Measurements from ENCODE around the gene ZDHHC14. TPM values are rescaled to one million over a fixed set of nuclear protein-coding genes. Genes with fewer than 3 reads are reported as not detected.
A peak's percentile ranks its signal among the peaks of the same experiment; 100 is the strongest.

Gene ZDHHC14
- total and polyA plus RNA-seq, 7 donors: 2.5 to 14.6 (median 4.3) TPM

DNA sequence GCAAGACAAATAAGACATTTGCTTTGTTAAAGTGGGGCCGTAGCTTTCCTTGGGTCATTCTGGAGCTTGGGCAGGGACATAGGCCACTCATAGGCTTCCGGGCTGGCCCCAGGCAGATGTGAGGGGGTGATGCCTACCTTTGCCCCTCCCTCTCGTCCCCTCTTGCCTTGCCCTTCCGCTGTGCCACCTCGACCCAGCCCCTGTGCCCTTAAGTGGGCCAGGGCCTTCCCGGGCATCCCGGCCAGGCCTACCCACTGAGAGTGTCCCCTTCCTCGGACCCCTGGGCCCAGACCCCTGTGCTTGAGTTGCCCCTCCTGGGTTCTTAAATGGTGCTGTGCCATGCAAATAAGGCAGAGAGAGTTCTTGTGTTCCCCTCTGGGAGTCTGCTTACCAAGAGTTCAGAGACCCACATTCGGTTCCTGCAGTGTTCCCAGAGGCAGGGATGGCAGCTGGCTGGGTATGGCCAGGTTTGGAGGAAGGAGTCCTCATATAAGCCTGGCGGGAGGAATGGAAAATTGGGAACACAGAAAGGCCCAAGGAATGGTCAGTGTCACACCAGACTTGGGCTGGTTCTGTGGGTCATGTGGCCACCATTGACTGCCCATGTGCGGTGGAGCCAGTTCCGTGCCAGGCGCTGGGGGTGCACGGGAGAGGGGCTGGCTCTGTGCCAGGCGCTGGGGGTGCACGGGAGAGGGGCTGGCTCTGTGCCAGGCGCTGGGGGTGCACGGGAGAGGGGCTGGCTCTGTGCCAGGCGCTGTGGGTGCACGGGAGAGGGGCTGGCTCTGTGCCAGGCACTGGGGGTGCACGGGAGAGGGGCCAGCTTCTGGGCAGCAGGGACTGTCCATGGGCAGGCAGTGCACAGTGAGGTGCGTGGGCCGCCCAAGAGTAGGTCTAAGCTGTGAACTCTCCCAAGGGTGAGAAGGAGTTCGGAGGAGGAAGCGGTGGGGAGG lies 268.6 kb downstream of the ZDHHC14 start:
- Histone ChIP-seq H3K27ac (no peak overlapping the region), H3K27me3 (ENCODE audit: insufficient read depth in 3 of 3, low read length in 2 of 3) (no peaks in the 10 kb centered on the region), H3K4me3 (no peak overlapping the region), H3K9me3 (no peaks in the 10 kb centered on the region), H3K36me3 (ENCODE audit: insufficient read depth in 1 of 2, low read depth in 1 of 2) (peaks cover 0 to 10% of the 10 kb centered on the region in 2 donors), H3K4me1 (peaks cover 5% of the 10 kb centered on the region)
- 40 to 52% (median 43%) methylated on average over 23 to 25 of the region's 25 CpGs for WGBS, 3 donors
- ATAC-seq: peak; percentile 31 to 50 (median 46)
- TF ChIP-seq, protein P1, sequence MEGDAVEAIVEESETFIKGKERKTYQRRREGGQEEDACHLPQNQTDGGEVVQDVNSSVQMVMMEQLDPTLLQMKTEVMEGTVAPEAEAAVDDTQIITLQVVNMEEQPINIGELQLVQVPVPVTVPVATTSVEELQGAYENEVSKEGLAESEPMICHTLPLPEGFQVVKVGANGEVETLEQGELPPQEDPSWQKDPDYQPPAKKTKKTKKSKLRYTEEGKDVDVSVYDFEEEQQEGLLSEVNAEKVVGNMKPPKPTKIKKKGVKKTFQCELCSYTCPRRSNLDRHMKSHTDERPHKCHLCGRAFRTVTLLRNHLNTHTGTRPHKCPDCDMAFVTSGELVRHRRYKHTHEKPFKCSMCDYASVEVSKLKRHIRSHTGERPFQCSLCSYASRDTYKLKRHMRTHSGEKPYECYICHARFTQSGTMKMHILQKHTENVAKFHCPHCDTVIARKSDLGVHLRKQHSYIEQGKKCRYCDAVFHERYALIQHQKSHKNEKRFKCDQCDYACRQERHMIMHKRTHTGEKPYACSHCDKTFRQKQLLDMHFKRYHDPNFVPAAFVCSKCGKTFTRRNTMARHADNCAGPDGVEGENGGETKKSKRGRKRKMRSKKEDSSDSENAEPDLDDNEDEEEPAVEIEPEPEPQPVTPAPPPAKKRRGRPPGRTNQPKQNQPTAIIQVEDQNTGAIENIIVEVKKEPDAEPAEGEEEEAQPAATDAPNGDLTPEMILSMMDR (IDR thresholded peaks at IDR 0.05): no peak
- intact Hi-C loops (cut with DNase I): no loop called here
- DNase-seq: no peak

DNA sequence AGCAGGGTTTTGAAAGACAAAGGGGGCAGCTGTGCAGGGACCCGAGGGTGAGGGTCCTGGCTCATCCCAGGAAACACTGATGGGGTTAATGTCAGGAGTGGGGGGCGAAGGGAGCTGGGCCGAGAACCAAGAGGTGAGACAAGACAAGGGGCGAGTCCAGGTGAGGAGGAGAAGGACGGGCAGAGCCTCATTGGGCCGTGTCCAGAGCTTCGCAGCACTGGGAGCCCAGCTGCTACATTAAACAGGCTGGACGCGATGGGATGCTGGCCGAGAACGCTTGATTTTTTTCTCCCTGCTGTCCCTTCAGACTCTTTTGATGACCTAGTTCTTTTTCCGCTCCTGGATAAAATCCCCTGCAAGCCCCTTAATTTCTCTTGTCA lies 269.3 kb downstream of the ZDHHC14 start:
- Histone ChIP-seq H3K36me3 (ENCODE audit: insufficient read depth in 1 of 2, low read depth in 1 of 2) (peaks cover 0 to 10% of the 10 kb centered on the region in 2 donors), H3K9me3 (no peaks in the 10 kb centered on the region), H3K27ac (no peak overlapping the region), H3K4me3 (no peak overlapping the region), H3K4me1 (peaks cover 5% of the 10 kb centered on the region), H3K27me3 (ENCODE audit: insufficient read depth in 3 of 3, low read length in 2 of 3) (no peaks in the 10 kb centered on the region)
- intact Hi-C loops (cut with DNase I): no loop called here
- peak; percentile 37 to 67 for DNase-seq
- ATAC-seq: peak; percentile 28 to 60 (median 37)
- TF ChIP-seq, protein P1 (IDR thresholded peaks at IDR 0.05): no peak
- 16 to 24% (median 18%) methylated on average over 12 of the region's 12 CpGs for WGBS, 3 donors

DNA sequence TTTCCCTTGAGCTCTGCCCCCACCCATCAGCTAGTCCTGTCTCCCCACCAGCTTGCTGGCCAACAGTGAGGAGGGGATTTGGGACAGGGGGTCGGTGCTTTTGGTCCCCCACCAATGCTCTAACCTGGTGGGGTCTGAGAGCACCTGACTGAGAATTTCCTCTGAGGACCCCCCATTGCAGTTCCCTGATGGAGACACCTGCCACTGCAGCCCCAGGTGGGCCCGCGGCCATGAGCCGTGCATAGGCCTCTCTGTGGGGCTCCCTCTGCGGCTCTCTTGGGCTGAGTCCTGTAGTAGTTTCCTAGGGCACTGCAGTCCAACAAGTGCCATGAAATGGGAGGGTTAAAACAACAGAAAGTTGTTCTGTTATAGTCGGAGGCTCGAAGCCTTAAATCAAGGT lies 269.8 kb downstream of the ZDHHC14 start:
- H3K9me3 ChIP-seq: no peaks in the 10 kb centered on the region
- ATAC-seq: no peak
- no peak for DNase-seq
- H3K36me3 ChIP-seq (ENCODE audit: insufficient read depth in 1 of 2, low read depth in 1 of 2): peaks cover 0 to 10% of the 10 kb centered on the region in 2 donors
- H3K27me3 ChIP-seq (ENCODE audit: insufficient read depth in 3 of 3, low read length in 2 of 3): no peaks in the 10 kb centered on the region
- 83 to 93% (median 84%) methylated on average over 7 of the region's 7 CpGs for WGBS, 3 donors
- intact Hi-C loops (cut with DNase I): no loop called here
- peaks cover 5% of the 10 kb centered on the region for H3K4me1 ChIP-seq
- H3K4me3 ChIP-seq: no peak overlapping the region
- H3K27ac ChIP-seq: no peak overlapping the region
- TF ChIP-seq, protein P1 (IDR thresholded peaks at IDR 0.05): no peak

DNA sequence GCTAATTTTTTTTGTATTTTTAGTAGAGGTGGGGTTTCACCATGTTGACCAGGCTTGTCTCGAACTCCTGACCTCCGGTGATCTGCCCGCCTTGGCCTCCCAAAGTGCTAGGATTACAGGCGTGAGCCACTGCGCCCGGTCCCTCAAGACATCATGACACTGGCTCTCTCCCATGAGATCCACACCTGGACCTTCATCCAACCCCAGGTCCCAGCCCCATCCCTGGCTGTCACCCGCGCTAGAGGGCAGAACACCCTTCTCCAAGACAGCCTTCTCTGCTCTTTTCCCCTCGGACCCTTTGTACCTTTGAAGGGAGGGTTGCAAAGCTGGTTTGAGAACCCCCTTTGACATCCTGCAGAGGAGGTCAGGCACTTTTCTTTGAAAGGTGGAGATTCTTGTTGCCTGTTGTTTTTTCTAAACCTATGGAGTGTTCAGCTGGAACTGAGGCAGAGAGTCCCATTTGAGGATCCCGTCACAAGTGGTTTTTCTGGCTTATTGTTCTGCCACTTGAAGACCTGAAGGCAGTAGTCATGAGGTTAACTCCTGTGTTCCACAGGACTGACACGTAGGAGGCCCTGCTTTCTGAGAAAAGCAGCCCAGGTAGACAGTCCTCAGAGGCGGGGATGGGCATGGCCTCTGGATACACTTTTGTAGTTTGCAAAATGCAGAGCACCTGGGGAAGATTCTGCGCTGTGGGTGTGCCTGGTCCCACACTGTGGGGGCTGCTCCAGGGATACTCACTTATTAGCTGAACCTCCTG lies 270.9 kb downstream of the ZDHHC14 start:
- ATAC-seq (no peak), DNase-seq (no peak)
- Histone ChIP-seq H3K4me1 (peaks cover 5% of the 10 kb centered on the region), H3K9me3 (no peaks in the 10 kb centered on the region), H3K4me3 (no peak overlapping the region), H3K36me3 (ENCODE audit: insufficient read depth in 1 of 2, low read depth in 1 of 2) (peaks cover 0 to 10% of the 10 kb centered on the region in 2 donors), H3K27ac (no peak overlapping the region), H3K27me3 (ENCODE audit: insufficient read depth in 3 of 3, low read length in 2 of 3) (no peaks in the 10 kb centered on the region)
- TF ChIP-seq, protein P1 (IDR thresholded peaks at IDR 0.05): no peak
- intact Hi-C loops (cut with DNase I): no loop called here
- WGBS, 3 donors: 90 to 97% (median 93%) methylated on average over 13 of the region's 13 CpGs
